Uterus (tissue), 4 donors: ENCODE measurements around the gene PAX2. TPM values are rescaled to one million over a fixed set of nuclear protein-coding genes. Genes with fewer than 3 reads are reported as not detected.

Source experiments
- DNase-seq, 2 donors: peaks; one replicate each; pipeline ENCODE4 v3.0.0-alpha.2; 2019 to 2020
- H3K27ac ChIP-seq, 2 donors: fragments of 200-600 bp; sonication (generic); 1 replicate in 1 of 2; 2 replicates in 1 of 2; pipeline ENCODE4 v1.5.1; 2016 to 2018
- H3K27me3 ChIP-seq, 2 donors: fragments of 200-600 bp; sonication (generic); one replicate each; pipeline ENCODE4 v1.5.1; 2018 to 2019; ENCODE audit warnings: control low read depth in 1 of 2
- H3K36me3 ChIP-seq, 2 donors: fragments of 200-600 bp; sonication (generic); one replicate each; pipeline ENCODE4 v1.5.1; 2019; ENCODE audit warnings: control low read depth in 1 of 2
- H3K4me1 ChIP-seq, 2 donors: fragments of 200-600 bp; sonication (generic); one replicate each; pipeline ENCODE4 v1.5.1; 2018 to 2019; ENCODE audit warnings: control low read depth in 1 of 2
- H3K4me3 ChIP-seq, 2 donors: fragments of 200-600 bp; sonication (generic); 1 replicate in 1 of 2; 2 replicates in 1 of 2; pipeline ENCODE4 v1.5.1; 2018 to 2019; ENCODE audit warnings: mild to moderate bottlenecking in 1 of 2
- H3K9me3 ChIP-seq, 2 donors: fragments of 200-600 bp; sonication (generic); one replicate each; pipeline ENCODE4 v1.5.1; 2019; ENCODE audit warnings: control low read depth in 1 of 2
- CTCF ChIP-seq, 4 experiments: fragments of 200-600 bp in 2 of 4; fragments of 450-650 bp in 2 of 4; sonication (generic) in 2 of 4; IDR thresholded peaks; one replicate each; pipeline ENCODE4 v1.5.1; 2016 to 2019; ENCODE audit warnings: antibody characterized with exemption in 4 of 4, mild to moderate bottlenecking in 2 of 4, moderate library complexity in 1 of 4
- POLR2A ChIP-seq, 2 donors: fragments of 450-650 bp; IDR thresholded peaks; one replicate each; pipeline ENCODE4 v1.6.1; 2016; ENCODE audit warnings: antibody characterized with exemption in 2 of 2, mild to moderate bottlenecking in 1 of 2, moderate library complexity in 1 of 2
- intact Hi-C: fragments of 100-400 bp; cut with DNase I; formaldehyde crosslinking; loops from one replicate; pipeline ENCODE4 v1.15.1; 2023; ENCODE audit warnings: low total_unique reads
- total RNA-seq, 4 donors: library from RNA; depleted of rRNA in 3 of 4; stranded (reverse); fragments of >200 nt in 3 of 4; gene quantifications; one replicate each; pipeline versions ENCODE4 v1.1.0 to v1.2.4, GENCODE V29; 2014 to 2023
- donor health status: DM: yes; HTN: yes; CAD: no.

The PAX2 gene
- total RNA-seq, 4 donors from 2014 or later: 0.64 to 39.7 (median 21.3) TPM; not detected in 1

DNA sequence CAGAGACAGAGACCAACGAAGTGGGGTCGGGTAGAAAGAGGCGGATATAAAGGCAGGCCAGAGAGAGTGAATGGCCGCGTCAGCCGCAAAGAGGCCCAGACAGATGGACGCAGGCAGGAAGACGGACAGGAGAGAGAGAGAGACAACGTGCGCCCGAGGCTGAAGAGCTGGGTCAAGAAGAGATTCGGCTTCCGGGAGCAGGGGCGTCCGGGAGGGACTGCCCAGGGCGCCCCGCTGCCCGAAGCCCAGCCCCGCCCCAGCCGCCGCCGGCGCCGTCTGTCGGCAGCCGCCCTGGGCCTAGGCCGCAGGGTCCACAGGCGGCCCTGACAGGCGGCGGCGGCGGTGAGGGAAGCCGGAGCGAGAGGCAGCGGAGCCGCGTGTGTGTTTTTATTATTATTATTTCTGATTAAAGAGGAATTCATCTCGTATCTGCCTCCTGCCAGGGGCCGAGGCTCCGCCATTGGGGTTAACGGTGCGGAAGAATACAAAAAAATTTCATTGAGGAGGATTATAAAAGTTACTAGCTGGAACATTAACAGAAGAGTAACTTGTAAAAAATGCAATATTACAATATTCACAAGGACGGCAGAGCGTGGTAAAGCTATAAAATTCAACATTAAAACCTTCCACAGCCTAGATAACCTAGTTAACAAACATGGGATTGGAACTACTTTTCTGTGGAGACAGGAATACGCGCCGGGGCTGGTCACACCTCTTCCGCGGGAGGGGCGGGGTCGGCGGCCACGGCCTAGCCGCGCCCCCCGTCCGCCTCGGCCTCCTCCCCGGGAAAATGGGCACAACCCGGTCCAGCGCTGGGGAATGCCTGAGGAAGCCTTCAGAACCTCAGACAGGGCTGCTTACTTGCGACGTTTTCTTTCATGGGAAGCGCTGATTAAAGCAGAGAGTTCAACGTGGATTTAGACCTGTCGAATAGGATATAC lies 29.7 kb upstream of the PAX2 start:
- H3K4me3 ChIP-seq: no peak overlapping the region
- no peak for DNase-seq
- no peak for TF ChIP-seq CTCF (IDR thresholded peaks at IDR 0.05)

DNA sequence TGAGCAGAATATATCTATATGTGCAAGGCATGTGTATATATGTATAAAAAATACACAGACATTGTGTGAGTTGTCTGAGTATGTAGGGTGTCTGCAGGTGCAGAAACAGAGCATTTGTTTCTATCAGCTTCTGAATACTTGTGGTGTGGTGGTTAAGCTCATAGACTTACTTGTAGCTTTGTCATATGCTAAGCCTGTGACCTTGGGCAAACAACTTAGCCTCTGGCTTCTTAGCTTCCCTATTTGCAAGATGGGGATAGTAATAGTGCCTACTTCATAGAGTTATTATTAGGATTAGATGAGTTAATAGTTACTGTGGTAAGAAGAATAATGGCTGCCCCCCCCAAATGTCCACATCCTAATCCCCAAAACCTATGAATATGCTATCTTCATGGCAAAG lies 28.2 kb upstream of the PAX2 start:
- DNase-seq: no peak
- H3K4me1 ChIP-seq: no peaks in the 10 kb centered on the region
- no peaks in the 10 kb centered on the region for H3K9me3 ChIP-seq
- no peak overlapping the region for H3K4me3 ChIP-seq
- intact Hi-C loops: no loop called here
- no peaks in the 10 kb centered on the region for H3K36me3 ChIP-seq
- no peak overlapping the region for H3K27ac ChIP-seq
- TF ChIP-seq POLR2A (IDR thresholded peaks at IDR 0.05) (no peak), CTCF (IDR thresholded peaks at IDR 0.05) (no peak)
- peaks cover 0 to 56% of the 10 kb centered on the region in 2 donors for H3K27me3 ChIP-seq

More for the DNA sequence above, 29.7 kb upstream of the PAX2 start:
- no peaks in the 10 kb centered on the region for H3K9me3 ChIP-seq
- peaks cover 0 to 53% of the 10 kb centered on the region in 2 donors for H3K27me3 ChIP-seq
- no peaks in the 10 kb centered on the region for H3K4me1 ChIP-seq
- H3K36me3 ChIP-seq: no peaks in the 10 kb centered on the region
- no peak overlapping the region for H3K27ac ChIP-seq
- intact Hi-C loops: no loop called here

- Histone ChIP-seq H3K4me1 (no peaks in the 10 kb centered on the region), H3K4me3 (no peak overlapping the region), H3K27ac (no peak overlapping the region), H3K9me3 (no peaks in the 10 kb centered on the region), H3K27me3 (peaks cover 0 to 55% of the 10 kb centered on the region in 2 donors), H3K36me3 (no peaks in the 10 kb centered on the region)
- intact Hi-C loops: no loop called here
- DNase-seq: no peak
- TF ChIP-seq POLR2A (IDR thresholded peaks at IDR 0.05) (no peak), CTCF (IDR thresholded peaks at IDR 0.05) (no peak)
Measured at GRCh38 chr10:100718197-100718742, 27.1 kb upstream of the PAX2 start.

GRCh38 chr10:100723180-100723579 lies 22.2 kb upstream of the PAX2 start:
- H3K27ac ChIP-seq: no peak overlapping the region
- no peak for DNase-seq
- peaks cover 0 to 44% of the 10 kb centered on the region in 2 donors for H3K27me3 ChIP-seq
- no peak for TF ChIP-seq POLR2A (IDR thresholded peaks at IDR 0.05)
- no peak for TF ChIP-seq CTCF (IDR thresholded peaks at IDR 0.05)
- intact Hi-C loops: no loop called here
- no peaks in the 10 kb centered on the region for H3K9me3 ChIP-seq
- no peaks in the 10 kb centered on the region for H3K36me3 ChIP-seq
- no peaks in the 10 kb centered on the region for H3K4me1 ChIP-seq
- no peak overlapping the region for H3K4me3 ChIP-seq
